ENCODE results near the gene PSME2. TPM values are rescaled to one million over a fixed set of nuclear protein-coding genes. Genes with fewer than 3 reads are reported as not detected.
A peak's percentile ranks its signal among the peaks of the same experiment; 100 is the strongest.

The PSME2 gene
- total and polyA plus RNA-seq, 2 of the 13 experiments (the other 11 are each of a cell fraction or from before 2014, with no cell fraction given): 332 to 716 TPM

DNA sequence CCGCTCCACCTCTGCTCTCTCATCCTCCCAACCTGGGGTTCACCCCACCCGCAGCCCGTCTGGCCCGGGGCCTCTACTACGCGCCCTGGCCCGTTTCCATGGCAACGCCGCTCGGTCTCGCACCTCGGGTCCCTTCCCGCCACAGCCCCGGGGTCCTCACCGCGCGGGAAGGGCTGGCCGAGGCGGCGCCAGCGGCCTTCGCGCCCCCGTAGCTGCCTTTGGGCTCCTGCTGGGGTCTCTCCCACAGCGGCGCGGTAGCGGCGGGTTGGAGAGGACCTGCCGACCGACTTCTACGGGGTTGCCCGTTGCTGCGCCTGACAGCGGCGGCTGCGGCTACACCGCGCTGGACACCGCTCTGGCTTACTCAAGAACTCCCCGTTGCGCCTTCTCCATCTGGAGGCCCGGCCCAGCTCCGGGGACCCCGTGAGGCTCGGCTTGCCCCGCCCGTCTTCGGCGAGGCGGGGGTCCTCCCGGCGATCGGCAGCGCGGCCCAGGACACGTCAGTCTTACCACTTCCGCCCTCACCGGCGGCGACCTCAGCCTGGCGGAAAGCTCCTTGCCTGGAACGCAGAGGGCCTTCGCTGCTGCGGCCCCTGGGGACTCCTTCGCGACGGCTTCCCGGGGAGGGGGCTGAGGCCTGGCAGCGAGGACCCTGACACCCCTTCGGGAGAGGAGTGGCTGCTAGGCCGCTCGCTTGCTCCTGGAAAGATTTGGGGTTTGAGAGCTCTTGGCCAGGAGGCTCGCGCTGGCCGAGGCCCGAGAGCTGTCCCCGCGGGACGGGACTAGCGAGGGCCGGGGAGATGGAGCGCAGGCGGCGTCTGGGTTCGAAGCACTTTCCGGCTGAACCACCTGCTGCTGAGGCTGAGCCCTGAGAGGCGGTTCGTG is 49.0 kb upstream of the PSME2 start, which contains the start of gene TM9SF1 (continued):
- TF ChIP-seq, protein P1, sequence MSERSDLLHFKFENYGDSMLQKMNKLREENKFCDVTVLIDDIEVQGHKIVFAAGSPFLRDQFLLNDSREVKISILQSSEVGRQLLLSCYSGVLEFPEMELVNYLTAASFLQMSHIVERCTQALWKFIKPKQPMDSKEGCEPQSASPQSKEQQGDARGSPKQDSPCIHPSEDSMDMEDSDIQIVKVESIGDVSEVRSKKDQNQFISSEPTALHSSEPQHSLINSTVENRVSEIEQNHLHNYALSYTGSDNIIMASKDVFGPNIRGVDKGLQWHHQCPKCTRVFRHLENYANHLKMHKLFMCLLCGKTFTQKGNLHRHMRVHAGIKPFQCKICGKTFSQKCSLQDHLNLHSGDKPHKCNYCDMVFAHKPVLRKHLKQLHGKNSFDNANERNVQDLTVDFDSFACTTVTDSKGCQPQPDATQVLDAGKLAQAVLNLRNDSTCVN (CRISPR knock-in tag; IDR thresholded peaks at IDR 0.05; ENCODE audit: borderline replicate concordance): peak; percentile 51
- TF ChIP-seq SMARCE1 (IDR thresholded peaks at IDR 0.05; ENCODE audit: borderline replicate concordance): no peak
- TF ChIP-seq, protein P2, sequence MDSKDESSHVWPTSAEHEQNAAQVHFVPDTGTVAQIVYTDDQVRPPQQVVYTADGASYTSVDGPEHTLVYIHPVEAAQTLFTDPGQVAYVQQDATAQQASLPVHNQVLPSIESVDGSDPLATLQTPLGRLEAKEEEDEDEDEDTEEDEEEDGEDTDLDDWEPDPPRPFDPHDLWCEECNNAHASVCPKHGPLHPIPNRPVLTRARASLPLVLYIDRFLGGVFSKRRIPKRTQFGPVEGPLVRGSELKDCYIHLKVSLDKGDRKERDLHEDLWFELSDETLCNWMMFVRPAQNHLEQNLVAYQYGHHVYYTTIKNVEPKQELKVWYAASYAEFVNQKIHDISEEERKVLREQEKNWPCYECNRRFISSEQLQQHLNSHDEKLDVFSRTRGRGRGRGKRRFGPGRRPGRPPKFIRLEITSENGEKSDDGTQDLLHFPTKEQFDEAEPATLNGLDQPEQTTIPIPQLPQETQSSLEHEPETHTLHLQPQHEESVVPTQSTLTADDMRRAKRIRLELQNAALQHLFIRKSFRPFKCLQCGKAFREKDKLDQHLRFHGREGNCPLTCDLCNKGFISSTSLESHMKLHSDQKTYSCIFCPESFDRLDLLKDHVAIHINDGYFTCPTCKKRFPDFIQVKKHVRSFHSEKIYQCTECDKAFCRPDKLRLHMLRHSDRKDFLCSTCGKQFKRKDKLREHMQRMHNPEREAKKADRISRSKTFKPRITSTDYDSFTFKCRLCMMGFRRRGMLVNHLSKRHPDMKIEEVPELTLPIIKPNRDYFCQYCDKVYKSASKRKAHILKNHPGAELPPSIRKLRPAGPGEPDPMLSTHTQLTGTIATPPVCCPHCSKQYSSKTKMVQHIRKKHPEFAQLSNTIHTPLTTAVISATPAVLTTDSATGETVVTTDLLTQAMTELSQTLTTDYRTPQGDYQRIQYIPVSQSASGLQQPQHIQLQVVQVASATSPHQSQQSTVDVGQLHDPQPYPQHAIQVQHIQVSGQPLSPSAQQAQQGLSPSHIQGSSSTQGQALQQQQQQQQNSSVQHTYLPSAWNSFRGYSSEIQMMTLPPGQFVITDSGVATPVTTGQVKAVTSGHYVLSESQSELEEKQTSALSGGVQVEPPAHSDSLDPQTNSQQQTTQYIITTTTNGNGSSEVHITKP (CRISPR knock-in tag; IDR thresholded peaks at IDR 0.05; ENCODE audit: low read depth): peak; percentile 91
- TF ChIP-seq GATAD2A (CRISPR knock-in tag; IDR thresholded peaks at IDR 0.05): peak; percentile 93
- 0 out of 2 replicates have a peak, but pooled peaks have one; percentile 42 for TF ChIP-seq SIX1 (CRISPR knock-in tag; IDR thresholded peaks at IDR 0.05; ENCODE audit: borderline replicate concordance)
- TF ChIP-seq ZNF83 (CRISPR knock-in tag; IDR thresholded peaks at IDR 0.05; ENCODE audit: borderline replicate concordance): peak; percentile 91
- peak; percentile 100 for TF ChIP-seq ZFX (CRISPR knock-in tag; IDR thresholded peaks at IDR 0.05; ENCODE audit: low read depth)
- TF ChIP-seq MED1 (CRISPR knock-in tag; IDR thresholded peaks at IDR 0.05): peak; percentile 86
- TF ChIP-seq BRCA1 (CRISPR knock-in tag; IDR thresholded peaks at IDR 0.05): peak; percentile 98
- TF ChIP-seq, protein P3, sequence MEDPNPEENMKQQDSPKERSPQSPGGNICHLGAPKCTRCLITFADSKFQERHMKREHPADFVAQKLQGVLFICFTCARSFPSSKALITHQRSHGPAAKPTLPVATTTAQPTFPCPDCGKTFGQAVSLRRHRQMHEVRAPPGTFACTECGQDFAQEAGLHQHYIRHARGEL (CRISPR knock-in tag; IDR thresholded peaks at IDR 0.05): peak; percentile 86
- peak; percentile 100 for TF ChIP-seq ZNF343 (CRISPR knock-in tag; IDR thresholded peaks at IDR 0.05)
- TF ChIP-seq RFXAP (CRISPR knock-in tag; IDR thresholded peaks at IDR 0.05; ENCODE audit: borderline replicate concordance): peak; percentile 93
- peak; percentile 97 for TF ChIP-seq MXD4 (CRISPR knock-in tag; IDR thresholded peaks at IDR 0.05)
- TF ChIP-seq, protein P4, sequence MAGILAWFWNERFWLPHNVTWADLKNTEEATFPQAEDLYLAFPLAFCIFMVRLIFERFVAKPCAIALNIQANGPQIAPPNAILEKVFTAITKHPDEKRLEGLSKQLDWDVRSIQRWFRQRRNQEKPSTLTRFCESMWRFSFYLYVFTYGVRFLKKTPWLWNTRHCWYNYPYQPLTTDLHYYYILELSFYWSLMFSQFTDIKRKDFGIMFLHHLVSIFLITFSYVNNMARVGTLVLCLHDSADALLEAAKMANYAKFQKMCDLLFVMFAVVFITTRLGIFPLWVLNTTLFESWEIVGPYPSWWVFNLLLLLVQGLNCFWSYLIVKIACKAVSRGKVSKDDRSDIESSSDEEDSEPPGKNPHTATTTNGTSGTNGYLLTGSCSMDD (CRISPR knock-in tag; IDR thresholded peaks at IDR 0.05): peak; percentile 96
- TF ChIP-seq SIN3A (IDR thresholded peaks at IDR 0.05; ENCODE audit: borderline replicate concordance, low read depth, low read length): peak; percentile 98
- TF ChIP-seq HNRNPK (IDR thresholded peaks at IDR 0.05; ENCODE audit: low read depth, low read length, poor library complexity, severe bottlenecking): peak; percentile 89
- peak; percentile 91 for TF ChIP-seq ZFYVE20 (CRISPR knock-in tag; IDR thresholded peaks at IDR 0.05; ENCODE audit: borderline replicate concordance, low read depth)
- no peak for TF ChIP-seq ZNF432 (CRISPR knock-in tag; IDR thresholded peaks at IDR 0.05; ENCODE audit: borderline replicate concordance)
- no peak; the same call in 1 of the 2 replicates for TF ChIP-seq PAF1 (CRISPR knock-in tag; IDR thresholded peaks at IDR 0.05)
- TF ChIP-seq SALL2 (CRISPR knock-in tag; IDR thresholded peaks at IDR 0.05): peak; percentile 97
- peak; percentile 100 for TF ChIP-seq ZNF713 (CRISPR knock-in tag; IDR thresholded peaks at IDR 0.05)
- peak; percentile 100 for TF ChIP-seq ZNF569 (CRISPR knock-in tag; IDR thresholded peaks at IDR 0.05; ENCODE audit: borderline replicate concordance)
- peak; percentile 98 for TF ChIP-seq ZNF446 (CRISPR knock-in tag; IDR thresholded peaks at IDR 0.05)
- peak; percentile 84; the same call in 1 of the 2 replicates for TF ChIP-seq ZNF484 (CRISPR knock-in tag; IDR thresholded peaks at IDR 0.05; ENCODE audit: borderline replicate concordance, low read depth)
